Tongue (tissue), 2 donors: ENCODE measurements around the gene MB21D2. TPM values are rescaled to one million over a fixed set of nuclear protein-coding genes. Genes with fewer than 3 reads are reported as not detected.
A peak's percentile ranks its signal among the peaks of the same experiment; 100 is the strongest.

ENCODE experiments used
- DNase-seq: peaks from one replicate; pipeline ENCODE4 v3.0.0-alpha.2; 2015
- total RNA-seq: library from RNA; depleted of rRNA; stranded (reverse); fragments of >200 nt; gene quantifications from one replicate; pipeline ENCODE4 v1.2.3, GENCODE V29; 2014

Gene MB21D2
- total RNA-seq, 1 donor from 2014 or later = 12.7 TPM

- DNase-seq = peak; percentile 56
These were observed 84.3 kb downstream of the MB21D2 start for GRCh38 chr3:192833177-192833890.

DNA sequence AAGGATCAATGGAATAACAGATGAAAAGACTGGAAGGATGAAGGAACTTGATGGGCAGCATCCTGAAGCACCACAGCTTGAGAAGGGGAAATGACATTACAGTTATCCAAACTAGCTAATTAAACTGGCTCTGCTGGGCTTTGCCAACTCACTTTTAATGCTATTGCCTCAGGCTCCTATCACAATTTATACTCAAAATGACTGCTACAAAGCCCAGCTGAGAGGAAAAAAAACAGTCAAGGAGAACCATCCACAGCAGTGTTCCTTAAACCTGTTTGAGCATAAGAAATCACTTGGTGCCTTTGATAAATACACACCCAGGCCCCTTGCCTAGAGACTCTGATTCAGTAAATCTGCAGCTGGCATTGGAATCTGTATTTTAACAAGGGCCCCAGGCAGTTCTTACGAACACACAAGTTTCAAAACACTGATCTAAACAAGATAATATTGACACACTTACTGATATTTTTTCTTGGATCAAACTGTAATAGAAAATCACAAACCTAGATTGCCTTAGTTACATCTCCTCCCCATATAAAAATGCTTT, 85.8 kb downstream of the MB21D2 start:
- no peak for DNase-seq

GRCh38 chr3:192831111-192831644, 86.5 kb downstream of the MB21D2 start:
- no peak for DNase-seq

GRCh38 chr3:192830291-192831110, 87.2 kb downstream of the MB21D2 start:
- peak; percentile 87 for DNase-seq

- no peak for DNase-seq
These were observed 89.6 kb downstream of the MB21D2 start for GRCh38 chr3:192827863-192828594.

DNA sequence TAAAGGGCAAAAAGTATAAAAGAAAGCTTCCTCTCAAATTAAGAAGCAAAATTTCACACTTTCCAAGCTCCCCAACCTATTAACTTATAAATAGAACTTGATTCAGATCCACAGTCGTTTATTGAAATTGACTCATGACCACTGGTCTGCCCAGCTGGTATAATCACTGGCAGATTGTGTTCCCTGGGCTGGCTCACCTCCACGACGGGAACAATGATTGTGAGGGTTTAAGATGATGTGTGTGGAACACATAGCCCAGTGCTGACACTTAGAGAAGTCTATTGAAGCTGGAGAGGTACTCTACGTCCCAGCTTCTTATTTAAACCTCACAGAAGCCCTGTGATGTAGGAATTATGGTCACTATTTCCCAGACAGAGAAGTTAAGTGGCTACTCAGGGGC, 90.4 kb downstream of the MB21D2 start:
- DNase-seq = no peak

- DNase-seq = no peak
These were observed 91.2 kb downstream of the MB21D2 start for GRCh38 chr3:192826214-192827006.

GRCh38 chr3:192825657-192826200, 91.9 kb downstream of the MB21D2 start:
- DNase-seq = no peak

- DNase-seq = no peak
These were observed 92.4 kb downstream of the MB21D2 start for GRCh38 chr3:192825216-192825615.

DNA sequence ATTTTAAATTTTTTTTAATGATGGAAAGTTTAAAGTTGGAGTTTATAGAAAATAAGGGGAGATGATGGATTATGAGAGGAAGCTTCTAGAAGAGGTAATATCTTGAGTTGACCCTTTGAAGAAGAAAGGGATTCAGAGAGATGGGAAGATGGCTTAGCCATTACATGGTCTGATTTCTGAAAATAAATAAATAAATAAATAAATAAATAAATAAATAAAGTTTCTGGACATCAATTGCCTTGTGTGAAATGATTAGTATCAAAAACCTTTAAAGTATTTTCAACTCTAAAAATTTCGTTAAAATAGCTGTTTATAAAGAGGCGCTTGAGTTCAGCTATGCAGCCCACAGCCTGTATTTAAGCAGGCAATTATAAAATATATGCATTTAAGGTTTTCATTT, 93.3 kb downstream of the MB21D2 start:
- no peak for DNase-seq

DNA sequence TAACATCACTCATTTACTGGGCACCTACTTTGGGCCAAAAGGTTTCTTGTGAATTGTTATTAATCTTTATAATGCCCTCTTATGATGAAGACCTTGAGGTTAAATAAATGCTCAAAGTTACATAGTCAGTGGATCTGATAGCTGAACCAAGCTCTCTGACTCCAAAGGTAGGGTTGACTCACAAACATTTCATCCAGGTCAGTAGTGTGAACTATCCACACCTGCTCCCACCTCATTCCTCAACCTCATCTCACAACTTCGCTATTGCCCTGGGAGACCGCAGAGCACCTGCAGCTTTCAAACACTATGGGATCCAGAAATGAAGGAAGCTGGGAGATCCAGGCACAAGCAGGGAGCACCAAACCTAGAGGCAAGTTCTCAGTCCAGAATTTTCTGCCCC, 96.5 kb downstream of the MB21D2 start:
- no peak for DNase-seq

- no peak for DNase-seq
These were observed 97.5 kb downstream of the MB21D2 start for GRCh38 chr3:192820161-192820560.

- DNase-seq = no peak
These were observed 98.6 kb downstream of the MB21D2 start for GRCh38 chr3:192819001-192819569.

- no peak for DNase-seq
These were observed 99.5 kb downstream of the MB21D2 start for GRCh38 chr3:192818126-192818525.

DNA sequence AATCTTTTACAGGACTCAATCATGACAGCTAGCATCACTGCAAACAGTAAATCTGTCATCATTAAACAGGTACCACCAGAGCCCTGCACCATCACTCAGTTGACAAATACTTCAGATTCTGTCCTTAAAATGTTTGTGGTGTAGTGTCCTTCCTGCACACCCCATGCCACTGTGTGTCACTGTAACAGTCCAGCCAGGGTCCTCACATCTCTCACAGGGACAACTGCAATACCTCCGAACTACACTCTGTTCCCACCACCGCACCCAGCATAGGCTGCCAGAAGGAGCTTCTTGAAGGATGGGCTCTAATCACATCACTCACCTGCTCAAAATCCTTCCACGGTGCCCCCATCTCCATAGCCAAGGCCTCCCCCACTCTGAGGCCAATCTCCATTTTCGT, 100.2 kb downstream of the MB21D2 start:
- DNase-seq = no peak

- DNase-seq = no peak
These were observed 100.6 kb downstream of the MB21D2 start for GRCh38 chr3:192817053-192817452.

DNA sequence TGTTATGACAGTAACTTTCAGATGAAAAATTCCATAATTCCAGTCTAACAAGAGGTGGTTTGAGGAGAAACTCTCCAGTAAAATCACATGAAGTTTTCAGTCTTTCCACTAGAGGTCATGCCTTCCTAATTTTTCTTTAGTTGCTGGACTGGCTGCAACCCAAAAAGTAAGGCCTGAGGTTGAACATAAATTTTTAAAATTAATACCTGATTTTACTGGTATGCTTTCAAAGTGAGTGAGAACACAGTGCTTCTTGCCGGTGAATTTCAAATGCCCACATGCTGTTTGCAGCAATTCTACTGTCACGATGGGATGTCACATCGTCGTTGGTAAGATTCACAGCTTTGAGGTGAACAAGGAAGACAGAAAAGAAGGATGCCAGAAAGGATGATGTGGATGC, 101.3 kb downstream of the MB21D2 start:
- DNase-seq = peak; percentile 86

DNA sequence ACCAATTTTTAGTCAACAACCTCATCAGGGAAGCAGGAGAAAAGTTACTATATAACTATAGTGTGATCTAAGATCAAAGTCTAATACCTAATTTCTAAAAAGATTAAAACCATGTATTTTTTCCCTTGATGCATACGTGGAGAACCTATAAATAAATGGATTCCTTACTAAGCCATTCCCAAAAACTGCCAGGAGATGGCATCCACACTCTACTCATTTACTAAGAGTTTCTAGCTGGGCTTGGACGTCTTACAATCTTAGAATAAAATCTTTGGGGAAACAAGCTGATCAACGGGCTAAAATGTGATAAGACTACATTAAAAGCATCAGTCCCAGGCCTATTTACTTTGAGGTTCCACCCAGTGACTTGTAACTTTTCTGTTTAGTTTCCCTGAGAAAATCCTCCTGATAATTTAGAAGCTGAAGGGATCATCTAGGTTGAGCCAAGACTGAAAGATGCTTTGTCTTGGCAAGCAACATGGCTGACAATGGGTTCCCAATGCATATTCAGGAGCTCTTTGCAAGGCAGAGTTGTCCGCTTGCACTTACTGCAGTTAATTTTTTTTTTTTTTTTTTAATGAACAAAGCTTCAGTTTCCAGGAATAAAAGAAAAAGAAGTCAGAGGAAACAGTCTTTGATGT, 104.8 kb downstream of the MB21D2 start:
- peak; percentile 85 for DNase-seq

DNA sequence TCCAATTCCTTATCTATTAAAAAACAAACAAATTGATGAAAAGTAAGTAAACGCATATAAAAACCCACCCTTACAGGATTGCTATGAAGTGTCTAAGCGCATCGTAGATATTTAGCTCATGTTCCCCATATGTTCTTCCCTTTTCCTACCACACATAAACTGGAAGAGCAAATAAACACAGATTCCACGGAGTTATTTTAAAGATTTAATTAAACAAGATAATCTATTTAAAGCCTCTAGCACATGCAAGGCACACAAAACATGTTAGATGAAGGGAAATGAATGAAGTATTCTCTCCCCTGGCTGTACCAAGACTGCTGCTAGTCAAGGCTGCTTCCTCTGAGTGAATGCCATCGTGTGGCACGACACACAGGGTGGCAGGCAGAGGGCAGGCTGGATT, 111.9 kb downstream of the MB21D2 start:
- DNase-seq = no peak

- DNase-seq = no peak
These were observed 113.2 kb downstream of the MB21D2 start for GRCh38 chr3:192804502-192804901.
